Measurements from ENCODE around the gene LTB4R2. TPM values are rescaled to one million over a fixed set of nuclear protein-coding genes. Genes with fewer than 3 reads are reported as not detected.
A peak's percentile ranks its signal among the peaks of the same experiment; 100 is the strongest.

Gene LTB4R2
- total and polyA plus RNA-seq, 2 experiments from 2014 or later, result 0.40 to 12.6 TPM

- ATAC-seq (no peak; the same call in 2 of the 3 replicates), DNase-seq (ENCODE audit: low spot score) (peak; percentile 30)
- Mint-ChIP-seq H3K4me1 (peaks cover 21% of the 10 kb centered on the region), H3K4me3 (peak overlapping the region; percentile 90), H3K9me3 (peaks cover 2% of the 10 kb centered on the region; the same call in 1 of the 3 replicates), H3K27ac (peak overlapping the region; percentile 93), H3K36me3 (ENCODE audit: low read depth) (peaks cover 28% of the 10 kb centered on the region), H3K27me3 (ENCODE audit: insufficient read depth, low read depth, poor library complexity) (peaks cover 13% of the 10 kb centered on the region)
- Histone ChIP-seq H3K4me2 (peak overlapping the region; percentile 98), H3K9me2 (ENCODE audit: insufficient read depth) (no peaks in the 10 kb centered on the region), H3K36me3 (ENCODE audit: insufficient read depth) (peaks cover 12% of the 10 kb centered on the region), H3F3A (replicated peaks; ENCODE audit: low read depth) (peaks cover 7% of the 10 kb centered on the region), H4K20me1 (replicated peaks; ENCODE audit: insufficient read depth) (peaks cover 15% of the 10 kb centered on the region), H3K79me2 (replicated peaks; ENCODE audit: insufficient read depth) (peaks cover 13% of the 10 kb centered on the region), H2AFZ (peak overlapping the region; percentile 96; the same call in 1 of the 2 replicates), H3K27ac (ENCODE audit: low read depth) (no peak overlapping the region), H3K4me1 (ENCODE audit: insufficient read depth) (peaks cover 16% of the 10 kb centered on the region; the same call in 1 of the 2 replicates), H3K27me3 (ENCODE audit: insufficient read depth) (no peaks in the 10 kb centered on the region), H3K4me3 (peak overlapping the region; percentile 95)
- TF ChIP-seq ZNF462 (CRISPR knock-in tag; IDR thresholded peaks at IDR 0.05) (no peak), STAT1 (IDR thresholded peaks at IDR 0.05; ENCODE audit: unreplicated experiment) (no peak), EZH2 (IDR thresholded peaks at IDR 0.05; ENCODE audit: low read depth, unreplicated experiment) (no peak)
- TF ChIP-seq, protein P1, sequence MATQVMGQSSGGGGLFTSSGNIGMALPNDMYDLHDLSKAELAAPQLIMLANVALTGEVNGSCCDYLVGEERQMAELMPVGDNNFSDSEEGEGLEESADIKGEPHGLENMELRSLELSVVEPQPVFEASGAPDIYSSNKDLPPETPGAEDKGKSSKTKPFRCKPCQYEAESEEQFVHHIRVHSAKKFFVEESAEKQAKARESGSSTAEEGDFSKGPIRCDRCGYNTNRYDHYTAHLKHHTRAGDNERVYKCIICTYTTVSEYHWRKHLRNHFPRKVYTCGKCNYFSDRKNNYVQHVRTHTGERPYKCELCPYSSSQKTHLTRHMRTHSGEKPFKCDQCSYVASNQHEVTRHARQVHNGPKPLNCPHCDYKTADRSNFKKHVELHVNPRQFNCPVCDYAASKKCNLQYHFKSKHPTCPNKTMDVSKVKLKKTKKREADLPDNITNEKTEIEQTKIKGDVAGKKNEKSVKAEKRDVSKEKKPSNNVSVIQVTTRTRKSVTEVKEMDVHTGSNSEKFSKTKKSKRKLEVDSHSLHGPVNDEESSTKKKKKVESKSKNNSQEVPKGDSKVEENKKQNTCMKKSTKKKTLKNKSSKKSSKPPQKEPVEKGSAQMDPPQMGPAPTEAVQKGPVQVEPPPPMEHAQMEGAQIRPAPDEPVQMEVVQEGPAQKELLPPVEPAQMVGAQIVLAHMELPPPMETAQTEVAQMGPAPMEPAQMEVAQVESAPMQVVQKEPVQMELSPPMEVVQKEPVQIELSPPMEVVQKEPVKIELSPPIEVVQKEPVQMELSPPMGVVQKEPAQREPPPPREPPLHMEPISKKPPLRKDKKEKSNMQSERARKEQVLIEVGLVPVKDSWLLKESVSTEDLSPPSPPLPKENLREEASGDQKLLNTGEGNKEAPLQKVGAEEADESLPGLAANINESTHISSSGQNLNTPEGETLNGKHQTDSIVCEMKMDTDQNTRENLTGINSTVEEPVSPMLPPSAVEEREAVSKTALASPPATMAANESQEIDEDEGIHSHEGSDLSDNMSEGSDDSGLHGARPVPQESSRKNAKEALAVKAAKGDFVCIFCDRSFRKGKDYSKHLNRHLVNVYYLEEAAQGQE (IDR thresholded peaks at IDR 0.05; ENCODE audit: unreplicated experiment), result no peak
Observed at GRCh38 chr14:24298892-24299254, 11.1 kb upstream of the LTB4R2 start.

Measured in GM23338 (cell line).